PFSK-1 (cell line): Measurements from ENCODE around the gene FYN.

ENCODE experiments used
- FOXP2 ChIP-seq: optimal IDR thresholded peaks from 2 replicates; pipeline ENCODE3; 2011; ENCODE audit warnings: borderline replicate concordance, control low read depth, inconsistent platforms; ENCODE audit not compliant: insufficient read depth; ENCODE audit errors: extremely low read length, extremely low read depth
- POLR2AphosphoS5 ChIP-seq: IDR thresholded peaks from 2 replicates; pipeline ENCODE4 v1.6.1; 2012; ENCODE audit warnings: low read depth, mild to moderate bottlenecking, control low read depth, low read length, moderate library complexity
- REST ChIP-seq, 2 experiments: IDR thresholded peaks; 2 replicates each; pipeline versions ENCODE4 v1.6.1 to v1.8.0; 2011 to 2012; ENCODE audit warnings: low read depth in 2 of 2, low read length in 2 of 2, control low read depth in 1 of 2, inconsistent platforms in 1 of 2, mild to moderate bottlenecking in 1 of 2, moderate library complexity in 1 of 2; ENCODE audit not compliant: insufficient read depth in 1 of 2
- SIN3A ChIP-seq: IDR thresholded peaks from 2 replicates; pipeline ENCODE4 v1.6.1; 2012; ENCODE audit warnings: mild to moderate bottlenecking, low read length, moderate library complexity, borderline replicate concordance; ENCODE audit not compliant: insufficient read depth
- TAF1 ChIP-seq: IDR thresholded peaks from 2 replicates; pipeline ENCODE4 v1.6.1; 2012; ENCODE audit warnings: low read length, control low read depth, borderline replicate concordance; ENCODE audit not compliant: insufficient read depth

DNA sequence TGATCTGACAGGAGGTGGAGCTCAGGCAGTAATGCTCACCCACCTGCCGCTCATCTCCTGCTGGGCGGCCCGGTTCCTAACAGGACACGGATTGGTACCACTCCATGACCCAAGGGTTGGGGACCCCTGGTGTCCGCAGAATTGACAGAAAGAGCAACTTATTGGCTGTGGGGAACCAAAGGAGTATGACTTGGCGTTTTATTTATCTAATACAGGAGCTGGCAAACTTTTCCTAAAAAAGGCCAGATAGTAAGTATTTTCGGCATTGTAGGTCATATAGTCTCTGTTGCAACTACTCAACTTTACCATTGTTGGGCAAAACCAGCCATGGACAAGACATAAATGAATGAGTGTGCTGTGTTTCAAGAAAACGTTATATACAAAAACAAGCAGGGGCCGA is 223.2 kb downstream of the FYN start:
- TF ChIP-seq TAF1: no peak
- no peak for TF ChIP-seq POLR2AphosphoS5
- TF ChIP-seq FOXP2: no peak
- TF ChIP-seq REST (IDR thresholded peaks at IDR 0.05; ENCODE audit: insufficient read depth in 1 of 2, low read depth in 2 of 2, low read length in 2 of 2): no peak
- TF ChIP-seq SIN3A: no peak
